ENCODE data around the gene DYNLT2. TPM values are rescaled to one million over a fixed set of nuclear protein-coding genes. Genes with fewer than 3 reads are reported as not detected.

The DYNLT2 gene
- polyA plus RNA-seq, 1 of the 3 experiments (the other 2 are of a cell fraction) = 0.81 TPM

DNA sequence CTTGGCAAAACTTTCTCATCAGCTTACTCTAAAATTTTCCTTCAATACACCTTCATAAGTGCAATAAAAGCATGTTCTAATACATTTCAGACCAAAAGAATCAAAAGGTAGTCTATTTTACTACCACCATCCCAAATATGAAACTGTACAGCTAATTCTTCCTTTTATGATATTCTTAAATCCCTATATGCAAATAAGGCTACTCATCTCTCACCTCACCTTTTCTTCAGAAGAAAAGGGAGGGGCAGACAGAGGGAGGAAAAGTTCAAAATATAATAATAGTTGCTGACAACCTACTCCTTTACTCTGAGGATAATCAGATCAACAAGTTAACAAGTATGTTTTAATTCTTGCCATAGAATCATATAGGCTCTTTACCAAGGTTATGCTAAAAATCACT is 42.1 kb downstream of the DYNLT2 start:
- Histone ChIP-seq H3K27me3 (ENCODE audit: insufficient read depth) (no peaks in the 10 kb centered on the region), H4K20me1 (ENCODE audit: insufficient read depth) (peaks cover 2% of the 10 kb centered on the region; the same call in 1 of the 2 replicates), H3K9ac (no peak overlapping the region), H3K36me3 (replicated peaks in 1 of 2; ENCODE audit: control insufficient read depth in 1 of 2, insufficient read depth in 2 of 2, low read length in 1 of 2) (peaks cover 73 to 83% of the 10 kb centered on the region in 2 experiments), H3K4me2 (no peak overlapping the region), H3K27ac (ENCODE audit: low read depth in 2 of 2, low read length in 1 of 2) (peak overlapping the region in 1 of 2 experiments; percentile 22; a peak in 1 of 4 replicates), H2AFZ (ENCODE audit: low read depth) (no peak overlapping the region), H3K4me3 (ENCODE audit: low read depth in 2 of 2, low read length in 1 of 2) (no peak overlapping the region), H3K9me2 (no peaks in the 10 kb centered on the region), H3K9me3 (no peaks in the 10 kb centered on the region), H3K4me1 (ENCODE audit: control insufficient read depth in 1 of 2, insufficient read depth in 2 of 2, low read depth in 1 of 2, low read length in 1 of 2) (peaks cover 0 to 1% of the 10 kb centered on the region in 2 experiments; a peak in 2 of 4 replicates), H3K79me2 (ENCODE audit: insufficient read depth) (peaks cover 15% of the 10 kb centered on the region), H3F3A (replicated peaks; ENCODE audit: insufficient read depth) (peaks cover 15% of the 10 kb centered on the region)
- no peak for DNase-seq
- POLR2A ChIA-PET = no interaction called here
- TF ChIP-seq RCOR1 (IDR thresholded peaks at IDR 0.05; ENCODE audit: low read length) = no peak
- TF ChIP-seq FOSL2 (IDR thresholded peaks at IDR 0.05; ENCODE audit: borderline replicate concordance, low read depth) = no peak
- no peak for TF ChIP-seq MEF2A (IDR thresholded peaks at IDR 0.05; ENCODE audit: borderline replicate concordance, low read depth)
- no peak for TF ChIP-seq POLR2AphosphoS5 (IDR thresholded peaks at IDR 0.05; ENCODE audit: low read depth, low read length)
- TF ChIP-seq EZH2phosphoT487 (IDR thresholded peaks at IDR 0.05; ENCODE audit: borderline replicate concordance, low read depth) = no peak
- TF ChIP-seq CHD2 (IDR thresholded peaks at IDR 0.05; ENCODE audit: low read length, partially characterized antibody) = no peak
- no peak for TF ChIP-seq SMC3 (IDR thresholded peaks at IDR 0.05; ENCODE audit: low read depth, low read length)
- TF ChIP-seq, protein P1, sequence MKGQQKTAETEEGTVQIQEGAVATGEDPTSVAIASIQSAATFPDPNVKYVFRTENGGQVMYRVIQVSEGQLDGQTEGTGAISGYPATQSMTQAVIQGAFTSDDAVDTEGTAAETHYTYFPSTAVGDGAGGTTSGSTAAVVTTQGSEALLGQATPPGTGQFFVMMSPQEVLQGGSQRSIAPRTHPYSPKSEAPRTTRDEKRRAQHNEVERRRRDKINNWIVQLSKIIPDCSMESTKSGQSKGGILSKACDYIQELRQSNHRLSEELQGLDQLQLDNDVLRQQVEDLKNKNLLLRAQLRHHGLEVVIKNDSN (IDR thresholded peaks at IDR 0.05; ENCODE audit: borderline replicate concordance, low read depth) = no peak
- no peak for TF ChIP-seq MXI1 (IDR thresholded peaks at IDR 0.05; ENCODE audit: low read depth, low read length)
- TF ChIP-seq, protein P2, sequence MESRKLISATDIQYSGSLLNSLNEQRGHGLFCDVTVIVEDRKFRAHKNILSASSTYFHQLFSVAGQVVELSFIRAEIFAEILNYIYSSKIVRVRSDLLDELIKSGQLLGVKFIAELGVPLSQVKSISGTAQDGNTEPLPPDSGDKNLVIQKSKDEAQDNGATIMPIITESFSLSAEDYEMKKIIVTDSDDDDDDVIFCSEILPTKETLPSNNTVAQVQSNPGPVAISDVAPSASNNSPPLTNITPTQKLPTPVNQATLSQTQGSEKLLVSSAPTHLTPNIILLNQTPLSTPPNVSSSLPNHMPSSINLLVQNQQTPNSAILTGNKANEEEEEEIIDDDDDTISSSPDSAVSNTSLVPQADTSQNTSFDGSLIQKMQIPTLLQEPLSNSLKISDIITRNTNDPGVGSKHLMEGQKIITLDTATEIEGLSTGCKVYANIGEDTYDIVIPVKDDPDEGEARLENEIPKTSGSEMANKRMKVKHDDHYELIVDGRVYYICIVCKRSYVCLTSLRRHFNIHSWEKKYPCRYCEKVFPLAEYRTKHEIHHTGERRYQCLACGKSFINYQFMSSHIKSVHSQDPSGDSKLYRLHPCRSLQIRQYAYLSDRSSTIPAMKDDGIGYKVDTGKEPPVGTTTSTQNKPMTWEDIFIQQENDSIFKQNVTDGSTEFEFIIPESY (IDR thresholded peaks at IDR 0.05; ENCODE audit: borderline replicate concordance, low read depth) = no peak
- TF ChIP-seq, protein P3, sequence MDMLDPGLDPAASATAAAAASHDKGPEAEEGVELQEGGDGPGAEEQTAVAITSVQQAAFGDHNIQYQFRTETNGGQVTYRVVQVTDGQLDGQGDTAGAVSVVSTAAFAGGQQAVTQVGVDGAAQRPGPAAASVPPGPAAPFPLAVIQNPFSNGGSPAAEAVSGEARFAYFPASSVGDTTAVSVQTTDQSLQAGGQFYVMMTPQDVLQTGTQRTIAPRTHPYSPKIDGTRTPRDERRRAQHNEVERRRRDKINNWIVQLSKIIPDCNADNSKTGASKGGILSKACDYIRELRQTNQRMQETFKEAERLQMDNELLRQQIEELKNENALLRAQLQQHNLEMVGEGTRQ (IDR thresholded peaks at IDR 0.05; ENCODE audit: borderline replicate concordance, low read depth, low read length) = no peak
- CTCF ChIA-PET = interaction anchor here (2.4 to 2.5 kb wide), 2 partner anchors 9 to 12 kb away, joined by 12 to 17 read pairs; no protein-coding TSS in a partner anchor

DNA sequence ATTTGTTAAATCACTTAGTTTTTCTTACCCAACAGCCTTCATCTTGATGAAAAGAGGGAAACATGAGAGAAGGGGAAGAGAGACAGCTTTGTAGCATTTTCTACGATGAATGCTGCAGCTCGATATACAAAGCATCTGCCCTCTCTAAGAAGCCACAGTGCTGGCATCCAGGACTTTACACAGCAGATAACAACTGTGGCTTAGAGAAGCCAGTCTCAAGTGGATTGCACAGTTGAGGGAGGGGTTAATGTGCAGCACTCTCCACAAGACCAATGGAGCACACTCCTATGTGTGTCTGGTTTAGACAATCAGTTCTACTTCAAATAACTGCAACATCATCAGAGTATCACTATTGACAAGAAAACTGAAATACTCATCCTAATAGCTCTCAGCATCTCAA is 43.6 kb downstream of the DYNLT2 start:
- no peak overlapping the region for H3K9ac ChIP-seq
- peaks cover 73 to 90% of the 10 kb centered on the region in 2 experiments for H3K36me3 ChIP-seq (replicated peaks in 1 of 2; ENCODE audit: control insufficient read depth in 1 of 2, insufficient read depth in 2 of 2, low read length in 1 of 2)
- H3K9me2 ChIP-seq = no peaks in the 10 kb centered on the region
- no peak overlapping the region for H3K4me3 ChIP-seq (ENCODE audit: low read depth in 2 of 2, low read length in 1 of 2)
- H3K4me2 ChIP-seq = no peak overlapping the region
- peaks cover 15% of the 10 kb centered on the region for H3F3A ChIP-seq (replicated peaks; ENCODE audit: insufficient read depth)
- POLR2A ChIA-PET = no interaction called here
- CTCF ChIA-PET = interaction anchor here (2.4 to 2.5 kb wide), 2 partner anchors 11 to 14 kb away, joined by 12 to 17 read pairs; no protein-coding TSS in a partner anchor
- H3K27me3 ChIP-seq (ENCODE audit: insufficient read depth) = no peaks in the 10 kb centered on the region
- peaks cover 4% of the 10 kb centered on the region; the same call in 1 of the 2 replicates for H4K20me1 ChIP-seq (ENCODE audit: insufficient read depth)
- 100% methylated on average over 2 of the region's 2 CpGs for WGBS (ENCODE audit: low lambda C conversion rate)
- no peak overlapping the region for H2AFZ ChIP-seq (ENCODE audit: low read depth)
- H3K79me2 ChIP-seq (ENCODE audit: insufficient read depth) = peaks cover 30% of the 10 kb centered on the region
- peaks cover 6 to 14% of the 10 kb centered on the region in 2 experiments; a peak in 3 of 4 replicates for H3K4me1 ChIP-seq (ENCODE audit: control insufficient read depth in 1 of 2, insufficient read depth in 2 of 2, low read depth in 1 of 2, low read length in 1 of 2)
- no peak for DNase-seq
- no peaks in the 10 kb centered on the region for H3K9me3 ChIP-seq
- no peak overlapping the region; a peak in 1 of 4 replicates for H3K27ac ChIP-seq (ENCODE audit: low read depth in 2 of 2, low read length in 1 of 2)
- TF ChIP-seq MXI1 (IDR thresholded peaks at IDR 0.05; ENCODE audit: low read depth, low read length) (no peak), SMC3 (IDR thresholded peaks at IDR 0.05; ENCODE audit: low read depth, low read length) (no peak), RFX5 (IDR thresholded peaks at IDR 0.05; ENCODE audit: low read length) (no peak), FOSL2 (IDR thresholded peaks at IDR 0.05; ENCODE audit: borderline replicate concordance, low read depth) (no peak), YY1 (IDR thresholded peaks at IDR 0.05; ENCODE audit: low read depth) (no peak), POLR2AphosphoS5 (IDR thresholded peaks at IDR 0.05; ENCODE audit: low read depth, low read length) (no peak), GABPA (IDR thresholded peaks at IDR 0.05; ENCODE audit: low read depth) (no peak), FOXM1 (IDR thresholded peaks at IDR 0.05; ENCODE audit: low read depth) (no peak), TEAD4 (IDR thresholded peaks at IDR 0.05; ENCODE audit: borderline replicate concordance, insufficient read depth) (no peak), GATA2 (CRISPR knock-in tag; IDR thresholded peaks at IDR 0.05) (no peak), EZH2phosphoT487 (IDR thresholded peaks at IDR 0.05; ENCODE audit: borderline replicate concordance, low read depth) (no peak), TAF1 (IDR thresholded peaks at IDR 0.05; ENCODE audit: borderline replicate concordance, low read depth, low read length) (no peak), FOXJ3 (CRISPR knock-in tag; IDR thresholded peaks at IDR 0.05) (no peak)
- TF ChIP-seq, protein P4, sequence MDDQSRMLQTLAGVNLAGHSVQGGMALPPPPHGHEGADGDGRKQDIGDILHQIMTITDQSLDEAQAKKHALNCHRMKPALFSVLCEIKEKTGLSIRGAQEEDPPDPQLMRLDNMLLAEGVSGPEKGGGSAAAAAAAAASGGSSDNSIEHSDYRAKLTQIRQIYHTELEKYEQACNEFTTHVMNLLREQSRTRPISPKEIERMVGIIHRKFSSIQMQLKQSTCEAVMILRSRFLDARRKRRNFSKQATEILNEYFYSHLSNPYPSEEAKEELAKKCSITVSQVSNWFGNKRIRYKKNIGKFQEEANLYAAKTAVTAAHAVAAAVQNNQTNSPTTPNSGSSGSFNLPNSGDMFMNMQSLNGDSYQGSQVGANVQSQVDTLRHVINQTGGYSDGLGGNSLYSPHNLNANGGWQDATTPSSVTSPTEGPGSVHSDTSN (IDR thresholded peaks at IDR 0.05) = no peak
- TF ChIP-seq, protein P3 (IDR thresholded peaks at IDR 0.05; ENCODE audit: borderline replicate concordance, low read depth, low read length) = no peak
